GM18526 (cell line): ENCODE measurements around the gene RAB38.

Experiments
- POLR2A ChIP-seq: IDR thresholded peaks from 3 replicates; pipeline ENCODE4 v1.6.1; 2011; ENCODE audit not compliant: insufficient read length; ENCODE audit errors: extremely low read depth

Gene RAB38

GRCh38 chr11:88178191-88178590 is 2.9 kb upstream of the RAB38 start:
- no peak for TF ChIP-seq POLR2A

DNA sequence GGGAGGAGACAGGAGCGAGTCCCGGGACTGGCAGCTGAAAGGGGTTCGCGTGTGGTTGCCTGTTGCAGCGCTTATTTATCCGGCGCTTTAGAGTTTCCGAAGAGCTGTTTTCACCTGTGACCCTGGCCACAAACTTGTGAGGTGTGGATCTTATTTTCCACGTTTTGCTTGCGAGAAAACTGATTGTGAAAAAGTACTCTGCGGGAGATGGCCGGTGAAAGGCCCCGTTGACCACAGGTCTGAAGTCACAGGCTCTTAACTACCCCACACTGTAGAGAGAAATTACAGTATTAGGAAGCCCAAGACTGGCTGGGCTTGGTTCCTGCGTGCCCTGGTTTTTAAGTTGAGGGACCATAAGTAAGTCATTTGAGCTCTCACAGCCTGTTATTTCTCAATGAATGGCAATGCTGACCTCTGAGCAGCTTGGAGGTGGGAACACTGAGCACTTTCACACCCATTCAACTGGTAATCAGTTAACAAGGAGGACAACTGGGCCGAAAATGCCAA is 379 bp upstream of the RAB38 start:
- no peak for TF ChIP-seq POLR2A

DNA sequence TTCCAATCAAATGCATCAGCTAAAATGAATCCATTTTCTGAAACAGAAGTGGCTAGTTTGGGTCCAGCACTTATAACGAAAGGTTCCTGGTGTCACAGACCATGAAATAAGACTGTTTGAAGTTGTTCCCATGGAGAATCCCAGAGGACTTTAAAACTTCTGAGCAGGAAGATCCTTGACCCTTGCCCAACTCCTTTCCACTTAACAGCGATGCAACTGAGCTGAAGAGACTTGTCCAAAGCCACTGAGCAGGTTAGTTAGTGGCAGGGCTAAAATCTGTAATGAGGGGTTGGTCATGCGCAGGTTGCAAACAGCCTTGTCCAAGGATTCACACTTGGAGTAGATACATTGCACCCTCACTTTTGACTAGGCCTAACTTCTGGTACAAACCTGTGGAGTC is 1.3 kb downstream of the RAB38 start:
- TF ChIP-seq POLR2A, result no peak

DNA sequence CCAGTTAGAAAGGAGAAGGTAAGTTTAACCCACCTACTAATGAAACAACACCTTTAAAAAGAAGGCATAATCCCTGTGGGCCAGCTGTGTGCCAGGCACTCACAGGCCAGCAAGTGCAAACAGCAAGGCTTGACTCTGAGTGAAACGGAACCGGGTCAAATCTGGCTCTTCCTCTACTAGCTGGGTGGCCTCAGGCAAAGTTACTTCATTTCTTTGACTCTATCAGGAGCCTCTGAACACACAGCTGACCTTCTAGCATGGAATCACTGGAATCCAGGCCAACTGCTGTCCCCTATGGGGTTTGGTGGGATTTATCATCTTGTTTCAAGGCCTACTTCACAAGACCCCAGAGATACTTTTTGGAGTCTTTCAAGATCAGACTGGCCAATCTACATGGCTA is 3.3 kb downstream of the RAB38 start:
- no peak for TF ChIP-seq POLR2A

DNA sequence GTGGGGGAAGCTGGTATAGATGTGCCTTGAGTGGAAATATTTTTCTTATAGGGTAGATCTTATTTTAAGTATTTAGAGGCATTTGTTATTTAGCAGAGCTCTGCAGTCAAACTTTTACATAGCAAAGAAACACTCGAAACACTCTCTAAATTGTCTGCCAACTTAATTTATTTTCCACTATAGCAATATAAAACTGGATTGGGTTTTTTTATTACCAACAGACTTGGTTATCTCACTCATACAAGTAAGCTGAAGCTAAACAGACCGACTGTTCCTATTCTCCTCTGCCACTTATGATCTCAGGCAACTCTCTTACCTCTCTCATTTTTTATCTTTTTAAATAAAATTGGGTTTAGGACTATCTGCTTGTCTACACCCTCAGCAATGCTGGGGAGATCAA is 4.6 kb downstream of the RAB38 start:
- no peak for TF ChIP-seq POLR2A

- no peak for TF ChIP-seq POLR2A
Measured at GRCh38 chr11:88169881-88170280, 5.4 kb downstream of the RAB38 start.

DNA sequence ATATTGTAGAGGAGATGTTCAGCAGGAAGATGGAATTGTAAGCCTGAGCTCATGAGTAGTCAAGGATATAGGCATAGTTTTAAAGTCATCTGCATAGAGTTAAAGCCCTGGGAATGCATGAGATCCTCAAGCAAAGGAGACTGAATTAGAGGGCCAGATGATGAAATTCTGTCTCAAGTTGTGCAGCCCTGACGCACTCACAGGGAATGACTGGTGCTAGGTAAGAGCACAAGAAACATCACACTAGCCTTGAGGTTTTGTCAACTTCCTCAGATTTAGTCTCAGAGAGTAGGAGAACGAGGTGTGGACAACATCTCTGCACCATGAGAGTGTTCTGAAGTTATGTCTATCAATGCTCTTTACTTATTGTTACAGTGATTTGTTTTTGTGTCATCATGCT is 5.8 kb downstream of the RAB38 start:
- TF ChIP-seq POLR2A, result no peak

GRCh38 chr11:88167853-88168252 is 7.4 kb downstream of the RAB38 start:
- no peak for TF ChIP-seq POLR2A

- TF ChIP-seq POLR2A, result no peak
Measured at GRCh38 chr11:88164806-88165585, 10.2 kb downstream of the RAB38 start.

DNA sequence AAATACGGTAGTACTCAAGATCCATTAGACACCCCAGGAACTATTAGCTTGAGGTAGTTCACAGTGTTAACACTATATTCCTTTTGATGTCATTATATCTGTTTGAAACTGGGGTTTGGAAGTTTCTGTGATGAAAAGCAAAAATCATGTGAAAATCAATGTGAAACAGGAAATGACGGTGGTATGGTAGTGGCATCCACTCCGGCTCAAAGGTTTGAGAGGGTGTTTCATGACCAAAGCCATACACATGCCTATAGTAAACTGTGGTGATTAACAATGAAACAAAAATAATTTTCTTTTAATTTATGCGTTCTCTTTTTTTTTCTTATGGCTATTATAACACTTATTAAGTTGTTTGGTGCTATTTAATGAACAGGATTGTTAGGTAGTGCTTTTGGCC is 10.9 kb downstream of the RAB38 start:
- no peak for TF ChIP-seq POLR2A

- no peak for TF ChIP-seq POLR2A
Measured at GRCh38 chr11:88158081-88158480, 17.2 kb downstream of the RAB38 start.

DNA sequence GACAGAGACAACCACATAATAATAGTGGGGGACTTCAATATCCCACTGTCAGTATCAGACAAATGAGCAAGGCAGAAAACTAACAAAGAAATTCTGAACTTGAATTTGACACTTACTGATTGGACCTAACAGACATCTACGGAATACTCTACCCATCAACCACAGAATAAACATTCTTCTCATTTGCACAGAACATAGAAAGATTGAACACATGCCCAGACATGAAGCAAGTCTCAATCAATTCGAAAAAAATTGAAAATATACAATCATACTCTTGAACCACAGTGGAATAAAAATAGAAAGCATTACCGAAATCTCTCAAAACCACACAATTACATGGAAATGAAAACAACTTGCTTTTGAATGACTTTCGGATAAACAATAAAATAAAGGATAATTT is 17.9 kb downstream of the RAB38 start:
- TF ChIP-seq POLR2A, result no peak

- TF ChIP-seq POLR2A, result no peak
Measured at GRCh38 chr11:88152381-88152780, 22.9 kb downstream of the RAB38 start.

GRCh38 chr11:88151709-88152265 is 23.5 kb downstream of the RAB38 start:
- TF ChIP-seq POLR2A, result no peak

DNA sequence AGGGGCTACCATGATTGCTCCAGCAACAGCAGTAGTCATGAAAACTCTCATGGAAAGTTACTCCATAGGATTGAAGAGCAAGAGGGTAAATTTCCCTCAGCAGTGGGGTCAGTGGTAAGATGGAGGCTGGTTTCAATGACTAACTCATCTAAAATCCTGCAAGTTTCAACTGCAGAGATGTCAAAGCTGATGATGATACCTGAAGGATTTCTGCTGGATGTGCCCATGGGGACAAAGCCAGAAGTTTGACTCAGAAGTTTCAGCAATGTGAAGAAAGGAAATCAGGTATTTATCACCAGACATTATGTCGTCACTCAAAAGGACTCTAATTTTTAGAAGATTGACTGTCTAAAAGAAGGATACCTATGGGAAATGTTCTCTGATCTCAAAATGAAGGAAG is 29.1 kb downstream of the RAB38 start:
- TF ChIP-seq POLR2A, result no peak

GRCh38 chr11:88139865-88140264 is 35.4 kb downstream of the RAB38 start:
- no peak for TF ChIP-seq POLR2A
